ENCODE measurements around the gene PAMR1. TPM values are rescaled to one million over a fixed set of nuclear protein-coding genes. Genes with fewer than 3 reads are reported as not detected.

The PAMR1 gene
- total and polyA plus RNA-seq, 9 donors: 0.25 to 25.8 (median 3.6) TPM

- Histone ChIP-seq H3K27ac (no peak overlapping the region), H3K36me3 (no peaks in the 10 kb centered on the region), H3K4me3 (no peak overlapping the region), H3K9me3 (no peaks in the 10 kb centered on the region), H3K4me1 (ENCODE audit: insufficient read depth) (no peaks in the 10 kb centered on the region), H3K27me3 (no peaks in the 10 kb centered on the region)
- intact Hi-C loops (cut with DNase I): loop anchor here in 1 of 4 donors (10.0 kb wide), 1 partner anchor 464 kb away; no protein-coding TSS in a partner anchor
- TF ChIP-seq EP300 (IDR thresholded peaks at IDR 0.05): no peak
- no peak for TF ChIP-seq POLR2A (IDR thresholded peaks at IDR 0.05)
- TF ChIP-seq CTCF (IDR thresholded peaks at IDR 0.05): no peak
- DNase-seq: no peak
- 85 to 87% (median 86%) methylated on average over 1 of the region's 1 CpG for WGBS, 3 donors
Measured at GRCh38 chr11:35389112-35389511, 136.3 kb downstream of the PAMR1 start.

DNA sequence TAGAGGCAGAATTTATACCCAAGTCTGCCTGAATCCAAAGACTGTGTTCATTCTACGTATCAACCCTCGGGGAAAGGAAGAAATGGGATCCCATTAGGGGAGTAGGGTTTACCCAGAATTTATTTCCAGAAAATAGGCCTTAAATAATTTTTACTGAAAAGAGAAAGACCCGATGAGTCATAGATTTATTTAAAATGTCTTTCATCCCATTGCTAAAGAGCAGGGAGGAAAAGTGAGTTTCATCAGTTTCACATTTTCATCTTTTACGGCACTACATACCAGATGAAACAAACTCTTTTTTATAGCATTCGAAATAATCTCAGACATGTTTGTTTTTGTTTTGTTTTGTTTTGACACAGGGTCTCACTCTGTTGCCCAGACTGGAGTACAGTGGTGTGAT lies 137.4 kb downstream of the PAMR1 start:
- DNase-seq: no peak
- Histone ChIP-seq H3K27ac (no peak overlapping the region), H3K9me3 (no peaks in the 10 kb centered on the region), H3K27me3 (no peaks in the 10 kb centered on the region), H3K36me3 (no peaks in the 10 kb centered on the region), H3K4me1 (ENCODE audit: insufficient read depth) (no peaks in the 10 kb centered on the region), H3K4me3 (no peak overlapping the region)
- 76 to 84% (median 80%) methylated on average over 5 of the region's 5 CpGs for whole genome bisulfite sequencing, 3 donors
- intact Hi-C loops (cut with DNase I): loop anchor here in 1 of 4 donors (10.0 kb wide), 1 partner anchor 463 kb away; no protein-coding TSS in a partner anchor
- no peak for TF ChIP-seq EP300 (IDR thresholded peaks at IDR 0.05)
- no peak for TF ChIP-seq CTCF (IDR thresholded peaks at IDR 0.05)
- TF ChIP-seq POLR2A (IDR thresholded peaks at IDR 0.05): no peak

DNA sequence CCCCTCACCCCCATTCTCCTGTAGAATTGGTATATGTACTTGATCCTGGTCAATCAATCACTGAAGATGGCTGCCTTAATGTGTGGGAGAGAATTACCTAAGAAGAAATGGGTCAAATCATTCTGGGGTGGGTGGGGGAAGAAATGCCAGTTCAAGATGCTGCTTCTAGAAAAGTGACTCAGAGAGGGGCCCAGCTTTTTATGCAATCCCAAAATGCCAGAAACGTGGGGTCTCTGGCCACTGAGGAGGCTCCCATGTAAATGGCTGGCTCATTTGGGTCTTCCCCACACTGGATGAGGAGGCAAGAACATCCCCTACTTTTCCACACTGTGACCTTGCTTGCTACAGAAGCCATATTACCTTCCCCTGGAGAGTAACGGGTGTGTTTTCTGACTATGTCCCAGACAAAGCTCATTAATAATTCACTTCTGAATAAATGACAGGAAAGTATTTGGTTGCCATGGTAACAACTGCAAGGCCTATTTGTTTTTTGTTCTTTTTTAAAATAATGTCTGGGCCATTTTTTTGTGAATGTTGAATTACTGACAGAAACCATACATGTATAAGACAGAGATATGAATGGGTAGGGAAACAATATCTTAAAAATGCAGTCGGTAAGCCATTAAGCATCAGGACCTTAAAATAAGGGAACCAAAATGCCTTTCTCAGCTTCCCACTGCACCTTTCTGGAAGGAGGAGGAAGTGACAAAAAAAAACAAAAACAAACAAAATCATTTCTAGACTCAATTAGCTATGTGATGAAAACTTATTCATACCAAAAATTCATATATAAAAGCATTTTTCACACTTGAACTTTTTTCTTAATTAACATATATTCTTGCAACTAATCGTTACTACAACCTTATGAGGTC lies 138.1 kb downstream of the PAMR1 start:
- Histone ChIP-seq H3K4me1 (ENCODE audit: insufficient read depth) (no peaks in the 10 kb centered on the region), H3K9me3 (no peaks in the 10 kb centered on the region), H3K27me3 (no peaks in the 10 kb centered on the region), H3K36me3 (no peaks in the 10 kb centered on the region), H3K4me3 (no peak overlapping the region), H3K27ac (no peak overlapping the region)
- 60 to 67% (median 64%) methylated on average over 4 of the region's 4 CpGs for WGBS, 3 donors
- intact Hi-C loops (cut with DNase I): loop anchor here in 1 of 4 donors (10.0 kb wide), 1 partner anchor 463 kb away; no protein-coding TSS in a partner anchor
- TF ChIP-seq CTCF (IDR thresholded peaks at IDR 0.05): no peak
- no peak for TF ChIP-seq EP300 (IDR thresholded peaks at IDR 0.05)
- TF ChIP-seq POLR2A (IDR thresholded peaks at IDR 0.05): no peak
- no peak for DNase-seq

DNA sequence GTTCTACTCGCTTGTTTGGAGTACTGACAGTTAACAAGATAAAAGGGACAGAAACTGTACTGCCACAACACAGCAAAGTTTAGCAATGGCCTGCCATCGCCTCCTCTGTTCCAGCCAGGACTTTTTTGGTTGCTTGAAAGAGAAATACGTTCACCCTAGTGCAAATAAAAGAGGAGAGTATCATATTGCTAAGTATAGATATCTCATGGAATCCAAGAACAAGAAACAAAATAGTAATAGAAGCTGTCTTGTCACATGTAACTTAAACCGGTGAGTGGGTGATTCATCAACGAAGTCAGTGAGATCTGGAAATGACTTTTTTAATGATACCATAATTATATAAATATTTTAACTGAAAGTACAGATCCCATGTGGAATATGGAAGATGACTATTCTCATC lies 141.5 kb downstream of the PAMR1 start:
- no peak for TF ChIP-seq EP300 (IDR thresholded peaks at IDR 0.05)
- no peak for TF ChIP-seq CTCF (IDR thresholded peaks at IDR 0.05)
- no peak for TF ChIP-seq POLR2A (IDR thresholded peaks at IDR 0.05)
- Histone ChIP-seq H3K27ac (no peak overlapping the region), H3K9me3 (no peaks in the 10 kb centered on the region), H3K4me1 (ENCODE audit: insufficient read depth) (no peaks in the 10 kb centered on the region), H3K27me3 (no peaks in the 10 kb centered on the region), H3K36me3 (no peaks in the 10 kb centered on the region), H3K4me3 (no peak overlapping the region)
- intact Hi-C loops (cut with DNase I): loop anchor here in 1 of 4 donors (10.0 kb wide), 1 partner anchor 459 kb away; no protein-coding TSS in a partner anchor
- no peak for DNase-seq
- 82 to 86% (median 85%) methylated on average over 5 of the region's 5 CpGs for WGBS, 3 donors

Other genes with a start within 250 kb of the PAMR1 start
- gene SLC1A2, start 106.1 kb downstream of the PAMR1 start, total RNA-seq: under 1 TPM; 0.10 to 0.80 (median 0.20) TPM
- under 1 TPM; 0.02 to 0.15 TPM for gene SLC1A2, start 106.1 kb downstream of the PAMR1 start, polyA plus RNA-seq
- gene FJX1, start 92.8 kb upstream of the PAMR1 start, total RNA-seq: 10 to 100 TPM in 3 of 7 donors, 1 to 10 TPM in 4; 6.4 to 40.2 (median 9.4) TPM
- 1 to 10 TPM; 5.5 TPM for gene FJX1, start 92.8 kb upstream of the PAMR1 start, polyA plus RNA-seq
- 10 to 100 TPM; 13.0 to 54.6 (median 45.7) TPM for gene TRIM44, start 137.2 kb upstream of the PAMR1 start, total RNA-seq
- 10 to 100 TPM in 1 of 2 donors, 1 to 10 TPM in 1; 9.9 to 50.0 TPM for gene TRIM44, start 137.2 kb upstream of the PAMR1 start, polyA plus RNA-seq

Data from ovary (tissue), 9 donors.